GM12865 (cell line): ENCODE results near the gene TMEM186.
"Not testable (repeated sequence)": the region's sequence is repeated elsewhere in the genome, so short reads cannot be mapped to it uniquely, and the experiment has no call there.

Experiments used
- DNase-seq: peaks from one replicate; pipeline ENCODE4 v3.0.0; 2010; ENCODE audit warnings: low read depth
- H3K4me3 ChIP-seq: 2 replicates; pipeline ENCODE4 v1.5.1; 2011; ENCODE audit warnings: mild to moderate bottlenecking, low read depth, low read length, control low read depth
- CTCF ChIP-seq: IDR thresholded peaks from 2 replicates; pipeline ENCODE4 v1.5.1; 2011; ENCODE audit warnings: low read length, control low read depth, low read depth, inconsistent platforms; ENCODE audit not compliant: insufficient read depth; ENCODE audit errors: missing control alignments

The TMEM186 gene

GRCh38 chr16:8797364-8798173 is at the start of gene TMEM186, which contains the start of gene PMM2:
Gene TMEM186 (minus strand): TSS chr16:8797639. CDS start chr16:8797614, 25 bp downstream.
Gene PMM2 (plus strand): TSS chr16:8797839. CDS start chr16:8797883, 44 bp downstream.
- H3K4me3 ChIP-seq, result peak within 1 kb of the TSS; percentile 73
- TF ChIP-seq CTCF, result no peak
- DNase-seq, result peak; percentile 98

- H3K4me3 ChIP-seq, result no peak overlapping the region
- no peak for TF ChIP-seq CTCF
- no peak for DNase-seq
Observed at GRCh38 chr16:8847145-8847544, 49.7 kb upstream of the TMEM186 start.

- no peak for TF ChIP-seq CTCF
Observed at GRCh38 chr16:8846401-8846932, 49.0 kb upstream of the TMEM186 start.

GRCh38 chr16:8845699-8846298 is 48.4 kb upstream of the TMEM186 start:
- no peak for TF ChIP-seq CTCF
- no peak for DNase-seq
- no peak overlapping the region for H3K4me3 ChIP-seq

More at GRCh38 chr16:8846401-8846932, 49.0 kb upstream of the TMEM186 start:
- no peak overlapping the region for H3K4me3 ChIP-seq
- no peak for DNase-seq

GRCh38 chr16:8843296-8843695 is 45.9 kb upstream of the TMEM186 start:
- H3K4me3 ChIP-seq, DNase-seq: not testable (repeated sequence)

GRCh38 chr16:8842016-8842415 is 44.6 kb upstream of the TMEM186 start:
- not testable (repeated sequence) for H3K4me3 ChIP-seq, DNase-seq

GRCh38 chr16:8837594-8837993 is 40.2 kb upstream of the TMEM186 start:
- DNase-seq, H3K4me3 ChIP-seq: not testable (repeated sequence)

GRCh38 chr16:8836797-8837196 is 39.4 kb upstream of the TMEM186 start:
- not testable (repeated sequence) for DNase-seq, H3K4me3 ChIP-seq

- no peak for DNase-seq
- TF ChIP-seq CTCF, result no peak
- no peak overlapping the region for H3K4me3 ChIP-seq
Observed at GRCh38 chr16:8832717-8833105, 35.3 kb upstream of the TMEM186 start.
